Mesothelial cell of epicardium (in vitro differentiated cells): ENCODE data around the gene TMEM245. TPM values are rescaled to one million over a fixed set of nuclear protein-coding genes. Genes with fewer than 3 reads are reported as not detected.

ENCODE experiments used
- DNase-seq, 2 experiments: peaks; one replicate each; pipeline ENCODE4 v3.0.0; 2021; ENCODE audit warnings: low spot score in 2 of 2; ENCODE audit not compliant: unreplicated experiment in 2 of 2
- H3K27ac Mint-ChIP-seq: 2 replicates; pipeline ENCODE4 v1.8.0; 2021; ENCODE audit warnings: mixed read lengths
- H3K27me3 Mint-ChIP-seq: 2 replicates; pipeline ENCODE4 v1.8.0; 2021; ENCODE audit warnings: low read depth, mixed read lengths
- H3K36me3 Mint-ChIP-seq: 2 replicates; pipeline ENCODE4 v1.8.0; 2021; ENCODE audit warnings: mixed read lengths
- H3K4me1 Mint-ChIP-seq: 2 replicates; pipeline ENCODE4 v1.8.0; 2021; ENCODE audit warnings: mixed read lengths
- H3K4me3 Mint-ChIP-seq: 2 replicates; pipeline ENCODE4 v1.8.0; 2021; ENCODE audit warnings: mild to moderate bottlenecking, moderate library complexity, mixed read lengths
- H3K9me3 Mint-ChIP-seq: 2 replicates; pipeline ENCODE4 v1.8.0; 2021; ENCODE audit warnings: mixed read lengths
- CTCF ChIP-seq: fragments of 200-600 bp; sonication (generic); IDR thresholded peaks from one replicate; pipeline ENCODE4 v1.5.0; 2021; ENCODE audit warnings: antibody characterized with exemption; ENCODE audit not compliant: unreplicated experiment
- total RNA-seq: library from RNA; stranded (reverse); gene quantifications from 3 replicates; pipeline ENCODE4 v1.2.1, GENCODE V29; 2021

Gene TMEM245
- total RNA-seq: 73.0 to 77.9 TPM (median 74.6 TPM) in 3 replicates

- TF ChIP-seq CTCF: no peak
- H3K4me3 Mint-ChIP-seq: peak within 1 kb of the TSS; percentile 92
- H3K9me3 Mint-ChIP-seq: no peaks in the 10 kb centered on the region
- H3K27ac Mint-ChIP-seq: peak within 1 kb of the TSS; percentile 92
- H3K4me1 Mint-ChIP-seq: peaks cover 44% of the 10 kb centered on the region
- DNase-seq: peak; percentile 85 to 91
- H3K27me3 Mint-ChIP-seq: no peaks in the 10 kb centered on the region
- peaks cover 2% of the 10 kb centered on the region for H3K36me3 Mint-ChIP-seq
These were observed at the start of gene TMEM245 for GRCh38 chr9:109119439-109120203. Gene TMEM245, minus strand, starts transcription at chr9:109119947. Its CDS starts 34 bp downstream, at chr9:109119913.

GRCh38 chr9:109168170-109168569 lies 48.4 kb upstream of the TMEM245 start:
- H3K4me1 Mint-ChIP-seq: peaks cover 2% of the 10 kb centered on the region
- H3K4me3 Mint-ChIP-seq: peak overlapping the region; percentile 75
- H3K36me3 Mint-ChIP-seq: peaks cover 2% of the 10 kb centered on the region
- no peak for TF ChIP-seq CTCF
- H3K27ac Mint-ChIP-seq: no peak overlapping the region
- peaks cover 11% of the 10 kb centered on the region for H3K9me3 Mint-ChIP-seq
- no peak for DNase-seq
- peaks cover 59% of the 10 kb centered on the region for H3K27me3 Mint-ChIP-seq

- Mint-ChIP-seq H3K27ac (no peak overlapping the region), H3K4me1 (peaks cover 2% of the 10 kb centered on the region), H3K4me3 (peak overlapping the region; percentile 75), H3K36me3 (peaks cover 2% of the 10 kb centered on the region), H3K9me3 (peaks cover 11% of the 10 kb centered on the region), H3K27me3 (peaks cover 60% of the 10 kb centered on the region)
- DNase-seq: no peak
- TF ChIP-seq CTCF: no peak
These were observed 48.0 kb upstream of the TMEM245 start for GRCh38 chr9:109167716-109168115.

GRCh38 chr9:109166771-109167601 lies 47.2 kb upstream of the TMEM245 start, which contains the start of gene FRRS1L:
Gene FRRS1L, minus strand, starts transcription at chr9:109167249. Its CDS starts 111 bp downstream, at chr9:109167138.
- H3K27me3 Mint-ChIP-seq: peaks cover 60% of the 10 kb centered on the region
- no peak for TF ChIP-seq CTCF
- H3K27ac Mint-ChIP-seq: no peak within 1 kb of the TSS
- H3K36me3 Mint-ChIP-seq: peaks cover 2% of the 10 kb centered on the region
- peaks cover 2% of the 10 kb centered on the region for H3K4me1 Mint-ChIP-seq
- peak; percentile 36 to 63 for DNase-seq
- H3K4me3 Mint-ChIP-seq: peak within 1 kb of the TSS; percentile 75
- H3K9me3 Mint-ChIP-seq: peaks cover 11% of the 10 kb centered on the region

- Mint-ChIP-seq H3K27ac (no peak overlapping the region), H3K4me1 (peaks cover 2% of the 10 kb centered on the region), H3K4me3 (peak overlapping the region; percentile 62), H3K36me3 (peaks cover 2% of the 10 kb centered on the region), H3K27me3 (peaks cover 60% of the 10 kb centered on the region), H3K9me3 (peaks cover 9% of the 10 kb centered on the region)
- no peak for TF ChIP-seq CTCF
- no peak for DNase-seq
These were observed 46.5 kb upstream of the TMEM245 start for GRCh38 chr9:109166171-109166770.
